HEK293 (cell line): Measurements from ENCODE around the gene PTPRK.

Experiments used
- CTCF ChIA-PET: fragments of 350-600 bp; formaldehyde crosslinking; extraction: SDS; loops from one replicate; lab custom pipeline; 2021; ENCODE audit warnings: antibody characterized with exemption; lab: Yijun Ruan, JAX
- POLR2A ChIA-PET: fragments of 300-600 bp; formaldehyde crosslinking; extraction: SDS; loops from one replicate; lab custom pipeline; 2020; ENCODE audit warnings: antibody characterized with exemption, inconsistent platforms; lab: Yijun Ruan, JAX
- H3K27ac ChIP-seq: fragments of 200-500 bp; sonication (Bioruptor generic); 2 replicates; pipeline ENCODE4 v1.5.1; 2014; ENCODE audit warnings: low read depth, low read length, control low read depth, inconsistent platforms; ENCODE audit errors: extremely low read depth
- H3K36me3 ChIP-seq, 2 experiments: fragments of 200-500 bp in 1 of 2; sonication (Bioruptor generic) in 1 of 2; 1 replicate in 1 of 2; 2 replicates in 1 of 2; pipeline ENCODE4 v1.5.1; 2014 to 2017; ENCODE audit warnings: inconsistent platforms in 2 of 2, low read length in 2 of 2; ENCODE audit not compliant: control insufficient read depth in 2 of 2, insufficient read depth in 1 of 2
- H3K4me1 ChIP-seq: fragments of 200-500 bp; sonication (Bioruptor generic); 2 replicates; pipeline ENCODE4 v1.5.1; 2014; ENCODE audit warnings: mild to moderate bottlenecking, low read length, inconsistent platforms; ENCODE audit not compliant: control insufficient read depth, insufficient read depth
- H3K4me3 ChIP-seq: 2 replicates; pipeline ENCODE4 v1.5.1; 2011; ENCODE audit warnings: low read depth, mild to moderate bottlenecking, control low read depth, low read length, moderate library complexity
- H3K9me3 ChIP-seq: fragments of 200-500 bp; sonication (Bioruptor generic); 2 replicates; pipeline ENCODE4 v1.5.1; 2014; ENCODE audit warnings: low read depth, low read length, inconsistent platforms; ENCODE audit not compliant: control insufficient read depth, insufficient read depth
- AEBP2 ChIP-seq: fragments of 450-650 bp; formaldehyde crosslinking; IDR thresholded peaks from 2 replicates; pipeline ENCODE4 v1.5.1; 2016; ENCODE audit warnings: missing biosample characterization, missing genetic modification characterization, borderline replicate concordance
- ATF2 ChIP-seq: fragments of 450-650 bp; formaldehyde crosslinking; IDR thresholded peaks from 2 replicates; pipeline ENCODE4 v1.5.1; 2016; ENCODE audit warnings: missing biosample characterization, missing genetic modification characterization, low read depth
- CTCF ChIP-seq: fragments of 450-650 bp; formaldehyde crosslinking; IDR thresholded peaks from 2 replicates; pipeline ENCODE4 v1.5.1; 2016; ENCODE audit warnings: missing biosample characterization, missing genetic modification characterization
- GLIS1 ChIP-seq: fragments of 450-650 bp; formaldehyde crosslinking; IDR thresholded peaks from 2 replicates; pipeline ENCODE4 v1.5.1; 2016; ENCODE audit warnings: missing biosample characterization, missing genetic modification characterization
- HIC1 ChIP-seq: fragments of 450-650 bp; formaldehyde crosslinking; IDR thresholded peaks from 2 replicates; pipeline ENCODE4 v1.5.1; 2016; ENCODE audit warnings: missing biosample characterization, missing genetic modification characterization
- IKZF3 ChIP-seq: fragments of 450-650 bp; IDR thresholded peaks from 2 replicates; pipeline ENCODE4 v1.5.0; 2018; ENCODE audit warnings: missing biosample characterization, mild to moderate bottlenecking, missing genetic modification characterization, moderate library complexity
- KLF1 ChIP-seq: fragments of 450-650 bp; formaldehyde crosslinking; IDR thresholded peaks from 2 replicates; pipeline ENCODE4 v1.5.1; 2016; ENCODE audit warnings: missing biosample characterization, missing genetic modification characterization
- KLF10 ChIP-seq: fragments of 450-650 bp; IDR thresholded peaks from 2 replicates; pipeline ENCODE4 v1.5.1; 2018; ENCODE audit warnings: missing biosample characterization, mild to moderate bottlenecking, missing genetic modification characterization
- MZF1 ChIP-seq: fragments of 450-650 bp; formaldehyde crosslinking; IDR thresholded peaks from 2 replicates; pipeline ENCODE4 v1.5.1; 2017; ENCODE audit warnings: missing biosample characterization, missing genetic modification characterization, borderline replicate concordance
- ZNF114 ChIP-seq: fragments of 450-650 bp; formaldehyde crosslinking; IDR thresholded peaks from 2 replicates; pipeline ENCODE4 v1.5.0; 2017; ENCODE audit warnings: missing biosample characterization, missing genetic modification characterization
- ZNF133 ChIP-seq: fragments of 450-650 bp; formaldehyde crosslinking; IDR thresholded peaks from 2 replicates; pipeline ENCODE4 v1.5.1; 2016; ENCODE audit warnings: missing biosample characterization, missing genetic modification characterization
- ZNF138 ChIP-seq: fragments of 450-650 bp; formaldehyde crosslinking; IDR thresholded peaks from 2 replicates; pipeline ENCODE4 v1.5.1; 2016; ENCODE audit warnings: missing biosample characterization, missing genetic modification characterization, borderline replicate concordance
- ZNF140 ChIP-seq: fragments of 450-650 bp; formaldehyde crosslinking; IDR thresholded peaks from 2 replicates; pipeline ENCODE4 v1.5.1; 2016; ENCODE audit warnings: missing biosample characterization, missing genetic modification characterization
- ZNF155 ChIP-seq: fragments of 450-650 bp; formaldehyde crosslinking; IDR thresholded peaks from 2 replicates; pipeline ENCODE4 v1.5.1; 2016; ENCODE audit warnings: missing biosample characterization, missing genetic modification characterization
- ZNF157 ChIP-seq: fragments of 450-650 bp; formaldehyde crosslinking; IDR thresholded peaks from 2 replicates; pipeline ENCODE4 v1.5.1; 2016; ENCODE audit warnings: missing biosample characterization, missing genetic modification characterization
- ZNF211 ChIP-seq: fragments of 450-650 bp; formaldehyde crosslinking; IDR thresholded peaks from 2 replicates; pipeline ENCODE4 v1.5.1; 2016; ENCODE audit warnings: low read depth, missing biosample characterization, missing genetic modification characterization
- ZNF274 ChIP-seq, 2 experiments: fragments of 200-500 bp in 1 of 2; fragments of 450-650 bp in 1 of 2; sonication (Bioruptor generic) in 1 of 2; formaldehyde crosslinking in 1 of 2; IDR thresholded peaks; 2 replicates each; pipeline versions ENCODE4 v1.5.1 to v1.6.1; 2014 to 2016; ENCODE audit warnings: borderline replicate concordance in 1 of 2, inconsistent platforms in 1 of 2, low read length in 1 of 2, missing biosample characterization in 1 of 2, missing genetic modification characterization in 1 of 2
- ZNF530 ChIP-seq: fragments of 450-650 bp; formaldehyde crosslinking; IDR thresholded peaks from 2 replicates; pipeline ENCODE4 v1.5.1; 2016; ENCODE audit warnings: low read depth, missing biosample characterization, missing genetic modification characterization
- ZNF580 ChIP-seq: fragments of 450-650 bp; formaldehyde crosslinking; IDR thresholded peaks from 2 replicates; pipeline ENCODE4 v1.5.1; 2016; ENCODE audit warnings: missing biosample characterization, missing genetic modification characterization
- ZNF596 ChIP-seq: fragments of 450-650 bp; IDR thresholded peaks from 2 replicates; pipeline ENCODE4 v1.5.0; 2018; ENCODE audit warnings: missing biosample characterization, mild to moderate bottlenecking, missing genetic modification characterization, moderate library complexity
- ZNF645 ChIP-seq: fragments of 450-650 bp; formaldehyde crosslinking; IDR thresholded peaks from 2 replicates; pipeline ENCODE4; 2016; ENCODE audit warnings: missing biosample characterization, missing genetic modification characterization
- ZNF660 ChIP-seq: fragments of 450-650 bp; IDR thresholded peaks from 2 replicates; pipeline ENCODE4 v1.5.1; 2018; ENCODE audit warnings: missing biosample characterization, mild to moderate bottlenecking, missing genetic modification characterization
- ZNF704 ChIP-seq: fragments of 450-650 bp; formaldehyde crosslinking; IDR thresholded peaks from 2 replicates; pipeline ENCODE4 v1.5.1; 2016; ENCODE audit warnings: missing biosample characterization, missing genetic modification characterization
- ZNF830 ChIP-seq: fragments of 450-650 bp; IDR thresholded peaks from 2 replicates; pipeline ENCODE4 v1.5.0; 2018; ENCODE audit warnings: missing biosample characterization, missing genetic modification characterization, low read depth, mild to moderate bottlenecking, moderate library complexity
- ZSCAN30 ChIP-seq: fragments of 450-650 bp; IDR thresholded peaks from 2 replicates; pipeline ENCODE4 v1.5.1; 2018; ENCODE audit warnings: missing biosample characterization, mild to moderate bottlenecking, missing genetic modification characterization, moderate library complexity

The PTPRK gene

GRCh38 chr6:128099571-128100197 lies 420.7 kb downstream of the PTPRK start:
- H3K4me1 ChIP-seq: peaks cover 9% of the 10 kb centered on the region
- TF ChIP-seq KLF10 (tag by site-specific recombination): no peak
- no peak for TF ChIP-seq ZNF580 (tag by site-specific recombination)
- TF ChIP-seq ZNF133: no peak
- TF ChIP-seq ZNF140 (tag by site-specific recombination): no peak
- TF ChIP-seq ZNF660: no peak
- TF ChIP-seq ZSCAN30: no peak
- no peak for TF ChIP-seq MZF1 (tag by site-specific recombination)
- no peak for TF ChIP-seq KLF1 (tag by site-specific recombination)
- no peak for TF ChIP-seq CTCF
- TF ChIP-seq GLIS1 (tag by site-specific recombination): no peak
- TF ChIP-seq HIC1 (tag by site-specific recombination): no peak
- TF ChIP-seq ZNF157: no peak
- TF ChIP-seq ZNF138 (tag by site-specific recombination): no peak
- TF ChIP-seq IKZF3 (tag by site-specific recombination): no peak
- TF ChIP-seq ZNF596 (tag by site-specific recombination): no peak
- TF ChIP-seq ZNF704 (tag by site-specific recombination): no peak
- TF ChIP-seq ATF2: no peak
- no peaks in the 10 kb centered on the region for H3K36me3 ChIP-seq
- ChIA-PET POLR2A (no interaction called here), CTCF (interaction anchor here (0.6 kb wide), 1 partner anchor 1401 kb away, joined by 3 read pairs; no protein-coding TSS in a partner anchor)
- H3K9me3 ChIP-seq: no peaks in the 10 kb centered on the region
- no peak overlapping the region for H3K27ac ChIP-seq
- H3K4me3 ChIP-seq: no peak overlapping the region

- Histone ChIP-seq H3K36me3 (no peaks in the 10 kb centered on the region), H3K27ac (no peak overlapping the region), H3K9me3 (no peaks in the 10 kb centered on the region), H3K4me3 (no peak overlapping the region), H3K4me1 (peaks cover 9% of the 10 kb centered on the region)
- CTCF ChIA-PET: no interaction called here
- POLR2A ChIA-PET: no interaction called here
- no peak for TF ChIP-seq ZNF645 (tag by site-specific recombination)
- TF ChIP-seq AEBP2 (tag by site-specific recombination): no peak
- TF ChIP-seq ZNF211 (tag by site-specific recombination): no peak
- TF ChIP-seq ZNF274 (IDR thresholded peaks at IDR 0.05; ENCODE audit: low read length): no peak
- no peak for TF ChIP-seq ZNF274 (tag by site-specific recombination; IDR thresholded peaks at IDR 0.05; ENCODE audit: borderline replicate concordance)
- TF ChIP-seq ZNF530 (tag by site-specific recombination): no peak
- TF ChIP-seq ZNF114 (tag by site-specific recombination): no peak
- no peak for TF ChIP-seq KLF1 (tag by site-specific recombination)
- TF ChIP-seq ZNF155 (tag by site-specific recombination): no peak
- TF ChIP-seq ZNF830 (tag by site-specific recombination): no peak
Measured at GRCh38 chr6:128098000-128098581, 422.3 kb downstream of the PTPRK start.
